Activated T-cell treated with anti-CD3 and anti-CD28 coated beads, Interleukin-2, amount 50 U/mL, for 4 hours (primary cell): Measurements from ENCODE around the gene PIK3C2G. TPM values are rescaled to one million over a fixed set of nuclear protein-coding genes. Genes with fewer than 3 reads are reported as not detected.
"Not testable (repeated sequence)": the region's sequence is repeated elsewhere in the genome, so short reads cannot be mapped to it uniquely, and the experiment has no call there.

Experiments used
- ATAC-seq, 2 donors: fragments of 200-7000 bp; cut with Tn5 transposase; one replicate each; pipeline ENCODE4 v1.10.0; 2021
- DNase-seq: peaks from one replicate; pipeline ENCODE4 v3.0.0-alpha.2; 2020
- H3K27me3 Mint-ChIP-seq: one replicate; pipeline ENCODE4 v1.8.0; 2021; ENCODE audit warnings: low read depth, mixed read lengths
- H3K36me3 Mint-ChIP-seq: one replicate; pipeline ENCODE4 v1.8.0; 2022; ENCODE audit warnings: mixed read lengths; ENCODE audit not compliant: insufficient read depth
- H3K4me1 Mint-ChIP-seq: one replicate; pipeline ENCODE4 v1.8.0; 2021; ENCODE audit warnings: low read depth, mixed read lengths
- H3K4me3 Mint-ChIP-seq: one replicate; pipeline ENCODE4 v1.8.0; 2021; ENCODE audit warnings: mild to moderate bottlenecking, moderate library complexity, mixed read lengths
- H3K9me3 Mint-ChIP-seq: one replicate; pipeline ENCODE4 v1.8.0; 2021; ENCODE audit warnings: mixed read lengths
- total RNA-seq, 3 donors: library from RNA; stranded (reverse); gene quantifications; one replicate each; pipeline ENCODE4 v1.2.1, GENCODE V29; 2021

The PIK3C2G gene
- total RNA-seq, 3 donors from 2014 or later, result not detected

DNA sequence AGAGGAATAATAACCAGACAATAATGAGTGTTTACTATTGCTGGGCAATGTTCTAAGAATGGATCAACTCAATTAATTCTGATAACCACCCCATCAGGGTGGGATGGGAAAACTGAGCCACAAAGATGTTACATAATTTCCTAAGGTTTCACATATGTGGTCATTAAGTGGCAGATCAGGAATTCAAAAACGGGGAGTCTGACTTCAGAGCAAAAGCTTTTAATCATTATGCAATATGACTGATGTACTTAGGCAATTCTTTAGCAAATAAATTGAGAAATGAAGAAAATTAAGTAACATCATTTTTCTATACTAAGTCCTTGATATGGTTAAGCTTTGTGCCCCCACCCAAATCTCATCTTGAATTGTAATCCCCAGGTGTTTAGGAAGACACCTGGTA is 423.1 kb downstream of the PIK3C2G start:
- no peaks in the 10 kb centered on the region for H3K36me3 Mint-ChIP-seq
- no peak for ATAC-seq
- DNase-seq, result no peak
- no peaks in the 10 kb centered on the region for H3K9me3 Mint-ChIP-seq
- H3K4me1 Mint-ChIP-seq, result no peaks in the 10 kb centered on the region
- no peaks in the 10 kb centered on the region for H3K27me3 Mint-ChIP-seq
- no peak overlapping the region for H3K4me3 Mint-ChIP-seq

DNA sequence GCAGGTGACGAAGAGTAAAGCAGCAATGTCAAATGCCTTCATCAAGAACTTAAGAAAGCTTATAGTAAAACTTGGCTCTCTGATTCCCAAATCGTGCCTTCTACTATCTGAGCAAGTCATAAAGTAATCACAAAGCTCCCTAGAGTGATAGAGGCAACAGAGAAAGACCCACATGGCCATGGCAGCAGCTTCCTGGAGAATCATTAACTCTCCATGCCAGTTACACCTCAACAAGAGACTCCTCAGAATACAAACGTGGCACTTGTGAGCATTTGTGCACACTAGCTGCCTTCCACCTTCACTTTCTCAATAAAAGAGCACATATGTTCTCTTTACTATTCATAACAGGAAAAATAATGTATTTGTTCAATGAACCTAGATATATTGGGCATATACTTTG is 428.5 kb downstream of the PIK3C2G start:
- no peaks in the 10 kb centered on the region for H3K4me1 Mint-ChIP-seq
- no peak for ATAC-seq

DNA sequence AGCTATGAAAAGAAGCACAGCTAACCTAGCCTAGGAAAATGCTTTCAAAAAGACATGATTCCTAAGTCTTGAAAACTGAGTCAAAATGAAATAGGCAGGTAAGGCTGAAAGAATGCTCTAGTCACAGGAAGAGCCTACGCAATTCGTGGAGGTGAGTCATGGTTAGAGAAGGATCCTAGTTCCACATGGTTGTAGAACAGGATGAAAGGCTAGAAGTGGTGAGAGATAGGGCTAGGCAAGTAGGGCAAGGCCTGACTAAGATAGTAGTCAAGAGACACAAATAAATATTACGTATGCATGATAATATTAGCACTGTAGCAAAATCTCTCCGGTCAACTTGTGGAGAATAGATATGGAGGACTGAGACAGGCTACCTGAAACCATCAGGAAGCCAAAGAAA is 429.3 kb downstream of the PIK3C2G start:
- no peak for DNase-seq
- no peaks in the 10 kb centered on the region for H3K4me1 Mint-ChIP-seq
- ATAC-seq, result no peak
- H3K9me3 Mint-ChIP-seq, result peaks cover 8% of the 10 kb centered on the region
- H3K36me3 Mint-ChIP-seq, result no peaks in the 10 kb centered on the region
- no peaks in the 10 kb centered on the region for H3K27me3 Mint-ChIP-seq
- no peak overlapping the region for H3K4me3 Mint-ChIP-seq

More for the DNA sequence above, 428.5 kb downstream of the PIK3C2G start:
- Mint-ChIP-seq H3K27me3 (no peaks in the 10 kb centered on the region), H3K4me3 (no peak overlapping the region), H3K9me3 (peaks cover 7% of the 10 kb centered on the region), H3K36me3 (no peaks in the 10 kb centered on the region)
- no peak for DNase-seq

DNA sequence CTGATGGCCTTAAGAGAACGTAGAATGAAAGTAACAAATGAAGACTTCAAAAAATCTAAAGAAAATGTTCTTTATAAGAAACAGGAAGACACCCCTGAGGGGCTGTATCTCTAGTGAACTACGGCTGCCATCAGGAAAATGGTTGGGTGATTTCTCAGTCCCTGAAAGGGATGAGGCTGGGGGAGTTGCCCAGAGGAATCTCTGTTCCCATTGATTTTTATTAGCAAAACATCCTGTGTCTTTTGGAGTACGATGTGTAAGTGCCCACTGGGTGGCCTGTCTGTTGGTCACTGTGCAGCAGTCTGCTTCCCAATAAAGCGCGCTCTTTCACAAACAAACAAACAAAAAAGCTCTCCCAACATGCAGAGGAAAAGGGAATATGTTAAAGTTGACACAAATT is 432.7 kb downstream of the PIK3C2G start:
- peaks cover 14% of the 10 kb centered on the region for H3K9me3 Mint-ChIP-seq
- not testable (repeated sequence) for H3K4me3 Mint-ChIP-seq, H3K36me3 Mint-ChIP-seq, H3K27me3 Mint-ChIP-seq, DNase-seq, H3K4me1 Mint-ChIP-seq, ATAC-seq

DNA sequence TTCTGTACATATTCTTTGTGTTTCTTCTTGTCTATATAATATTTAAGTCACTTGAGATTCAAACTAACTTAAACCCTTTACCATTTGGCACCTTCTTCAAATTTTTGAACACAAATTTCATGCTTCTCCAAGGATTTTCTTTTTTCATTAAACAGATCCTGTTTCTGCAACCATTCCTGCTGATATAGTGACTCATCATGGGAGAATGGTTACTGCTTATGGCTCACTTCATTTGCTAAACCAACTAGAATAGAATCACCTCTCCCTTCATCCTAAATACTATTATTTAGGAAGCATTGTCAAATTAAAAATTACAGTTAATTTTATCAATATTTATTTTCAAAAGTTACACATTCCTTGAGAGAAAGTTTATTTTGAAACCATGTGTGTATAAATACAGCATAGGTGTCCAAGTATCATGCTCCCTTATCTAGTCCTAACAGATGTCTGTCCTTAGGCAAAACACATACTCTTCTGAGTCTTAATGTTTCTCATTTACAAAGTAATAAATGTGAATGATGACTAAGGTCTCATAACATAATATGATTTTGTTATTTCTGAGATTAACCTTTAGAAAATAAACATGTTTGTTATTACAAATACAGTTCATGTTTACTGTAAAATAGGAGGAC is 435.8 kb downstream of the PIK3C2G start:
- no peaks in the 10 kb centered on the region for H3K4me1 Mint-ChIP-seq
- H3K36me3 Mint-ChIP-seq, result no peaks in the 10 kb centered on the region
- no peaks in the 10 kb centered on the region for H3K27me3 Mint-ChIP-seq
- H3K9me3 Mint-ChIP-seq, result peaks cover 7% of the 10 kb centered on the region
- no peak overlapping the region for H3K4me3 Mint-ChIP-seq
- no peak for ATAC-seq
- no peak for DNase-seq

Other genes with a start within 250 kb of the PIK3C2G start
- gene RERGL, start 171.3 kb upstream of the PIK3C2G start, total RNA-seq, result not detected